GM12875 (cell line): Measurements from ENCODE around the gene MOCS3.

Experiments
- H3K4me3 ChIP-seq: one replicate; pipeline ENCODE4 v1.5.1; 2011; ENCODE audit warnings: low read depth, low read length, control low read depth
- TF ChIP-seq, protein P1 (sequence below): IDR thresholded peaks from 2 replicates; pipeline ENCODE4 v1.5.1; 2011; ENCODE audit warnings: low read depth, mild to moderate bottlenecking, control low read depth, inconsistent platforms, low read length, moderate library complexity, borderline replicate concordance; ENCODE audit not compliant: insufficient read depth

MOCS3 gene

DNA sequence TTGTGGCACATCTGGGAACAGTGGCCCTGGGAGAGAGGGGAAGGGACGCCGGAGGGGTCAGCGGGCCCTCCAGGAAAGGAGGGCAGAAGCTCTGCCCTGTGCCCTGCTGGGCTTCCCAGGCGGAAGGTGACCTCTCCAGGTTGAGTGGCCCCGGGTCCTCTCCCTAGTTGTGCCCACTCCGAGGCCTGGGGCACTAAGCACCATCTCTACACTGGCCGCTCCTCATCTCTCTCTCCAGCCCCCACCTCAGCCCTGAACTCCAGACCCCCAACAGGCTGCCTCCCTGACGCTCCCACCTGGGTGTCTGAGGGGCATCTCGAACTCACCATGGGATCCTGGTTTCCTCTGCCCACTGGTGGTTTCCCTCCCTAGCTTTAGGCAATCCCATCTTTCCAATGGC, 46.2 kb downstream of the MOCS3 start:
- no peak overlapping the region for H3K4me3 ChIP-seq
- TF ChIP-seq, protein P1, sequence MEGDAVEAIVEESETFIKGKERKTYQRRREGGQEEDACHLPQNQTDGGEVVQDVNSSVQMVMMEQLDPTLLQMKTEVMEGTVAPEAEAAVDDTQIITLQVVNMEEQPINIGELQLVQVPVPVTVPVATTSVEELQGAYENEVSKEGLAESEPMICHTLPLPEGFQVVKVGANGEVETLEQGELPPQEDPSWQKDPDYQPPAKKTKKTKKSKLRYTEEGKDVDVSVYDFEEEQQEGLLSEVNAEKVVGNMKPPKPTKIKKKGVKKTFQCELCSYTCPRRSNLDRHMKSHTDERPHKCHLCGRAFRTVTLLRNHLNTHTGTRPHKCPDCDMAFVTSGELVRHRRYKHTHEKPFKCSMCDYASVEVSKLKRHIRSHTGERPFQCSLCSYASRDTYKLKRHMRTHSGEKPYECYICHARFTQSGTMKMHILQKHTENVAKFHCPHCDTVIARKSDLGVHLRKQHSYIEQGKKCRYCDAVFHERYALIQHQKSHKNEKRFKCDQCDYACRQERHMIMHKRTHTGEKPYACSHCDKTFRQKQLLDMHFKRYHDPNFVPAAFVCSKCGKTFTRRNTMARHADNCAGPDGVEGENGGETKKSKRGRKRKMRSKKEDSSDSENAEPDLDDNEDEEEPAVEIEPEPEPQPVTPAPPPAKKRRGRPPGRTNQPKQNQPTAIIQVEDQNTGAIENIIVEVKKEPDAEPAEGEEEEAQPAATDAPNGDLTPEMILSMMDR, result no peak

DNA sequence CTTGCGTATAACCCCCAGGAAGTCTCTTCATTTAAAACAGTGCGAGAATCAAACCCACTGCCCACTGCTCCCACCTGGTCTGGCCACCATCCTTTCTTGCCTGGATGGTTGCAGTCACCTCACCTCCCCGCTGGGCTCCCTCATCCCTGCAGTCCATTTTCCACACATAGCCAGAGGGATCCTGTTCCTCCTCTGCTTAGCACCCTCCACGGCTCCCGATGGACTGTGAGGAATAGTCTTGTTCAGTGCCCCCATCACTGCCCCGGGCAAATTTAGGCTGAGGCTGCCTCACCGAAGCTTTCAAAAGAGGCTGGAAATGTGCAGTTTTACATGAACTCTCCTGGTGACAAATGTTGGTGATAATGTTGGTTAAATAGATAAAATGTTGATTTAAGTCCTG, 46.6 kb downstream of the MOCS3 start:
- TF ChIP-seq, protein P1, result no peak
- no peak overlapping the region for H3K4me3 ChIP-seq

DNA sequence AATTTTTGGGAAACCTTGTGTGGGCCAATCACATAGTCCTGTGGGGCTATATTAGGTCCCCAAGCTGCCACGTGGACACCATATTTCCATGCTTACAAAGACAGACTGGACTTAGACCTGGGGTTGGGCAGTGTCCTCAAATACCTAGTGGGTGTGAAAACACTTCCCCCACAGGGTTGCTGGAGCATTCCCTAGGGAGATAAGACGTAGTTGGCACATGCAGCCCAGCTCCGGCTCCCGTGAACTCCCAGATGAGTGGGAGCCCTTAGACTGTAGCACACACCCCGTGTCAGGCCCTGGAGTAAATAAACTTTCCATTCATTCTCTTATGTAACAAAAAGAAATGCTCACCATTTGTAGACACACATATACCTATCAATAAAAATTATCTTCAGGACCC, 50.1 kb downstream of the MOCS3 start:
- TF ChIP-seq, protein P1, result no peak
- H3K4me3 ChIP-seq, result no peak overlapping the region

DNA sequence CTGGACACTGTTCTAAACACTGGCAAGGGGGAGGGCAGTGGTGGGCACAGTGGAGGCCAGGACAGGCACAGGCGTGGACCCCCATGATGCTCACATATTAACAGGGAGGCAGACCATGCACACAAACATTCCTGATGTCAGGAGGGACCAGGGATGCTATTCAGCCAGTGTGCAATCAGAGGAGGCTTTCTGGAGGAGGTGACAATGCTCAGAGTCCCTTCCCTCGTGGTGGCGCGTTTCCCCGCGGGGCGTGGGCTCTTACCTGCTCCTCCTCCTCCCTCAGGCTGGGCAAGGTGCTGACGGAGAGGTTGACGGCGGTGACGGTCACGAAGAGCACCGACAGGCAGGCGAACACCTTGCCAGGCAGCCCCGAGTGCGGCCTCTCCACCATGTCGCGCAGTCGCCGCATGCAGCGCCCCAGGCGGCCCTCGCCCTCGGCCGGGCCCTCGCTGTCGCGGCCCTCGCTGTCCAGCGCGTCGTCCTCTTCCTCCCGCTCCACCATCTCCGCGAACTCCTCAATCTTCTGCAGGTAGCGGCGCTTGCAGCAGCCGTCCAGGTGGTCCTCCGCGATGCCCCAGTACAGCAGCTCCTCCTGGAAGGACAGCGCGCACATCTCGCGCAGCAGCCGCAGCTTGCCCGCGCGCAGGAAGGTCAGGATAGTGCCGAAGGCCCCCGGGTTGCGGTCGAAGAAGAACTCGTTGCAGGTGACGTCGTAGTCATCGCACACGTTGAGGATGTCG, 50.9 kb downstream of the MOCS3 start:
- H3K4me3 ChIP-seq, result no peak overlapping the region
- TF ChIP-seq, protein P1, result no peak

DNA sequence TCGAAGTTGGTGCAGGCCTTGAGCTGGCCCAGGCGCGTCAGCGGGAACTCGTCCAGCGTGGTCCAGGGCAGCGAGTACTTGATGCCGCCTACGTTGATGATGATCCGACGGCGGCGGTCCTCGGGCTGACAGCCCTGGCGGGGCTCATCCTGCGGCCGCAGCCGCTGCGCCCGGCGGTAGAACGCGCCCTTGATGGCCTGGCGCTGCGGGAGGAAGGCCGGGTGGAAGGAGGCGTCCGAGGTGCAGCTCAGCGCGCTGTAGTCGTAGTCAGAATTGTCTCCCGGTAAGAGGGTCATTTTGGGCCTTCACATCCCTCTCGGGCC, 51.4 kb downstream of the MOCS3 start:
- TF ChIP-seq, protein P1, result no peak
- no peak overlapping the region for H3K4me3 ChIP-seq

DNA sequence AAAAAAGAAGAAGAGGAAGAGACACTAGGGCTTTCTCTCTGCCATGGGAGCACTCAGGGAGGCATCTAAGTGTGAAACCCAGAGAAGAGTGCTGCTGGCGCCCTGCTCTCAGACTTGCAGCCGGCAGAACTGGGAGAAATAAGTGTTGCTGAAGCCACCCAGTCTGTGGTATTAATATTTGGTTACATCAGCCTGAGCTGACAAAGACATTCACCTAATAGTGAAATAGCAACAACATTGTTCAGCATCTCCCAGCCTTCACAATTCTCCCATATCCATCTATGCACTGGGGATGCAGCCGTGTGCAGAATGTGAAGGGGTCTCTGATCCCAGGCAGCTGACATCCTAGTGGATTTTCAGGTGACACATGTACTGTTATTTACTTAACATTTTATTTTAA, 52.3 kb downstream of the MOCS3 start:
- TF ChIP-seq, protein P1, result no peak
- H3K4me3 ChIP-seq, result no peak overlapping the region

DNA sequence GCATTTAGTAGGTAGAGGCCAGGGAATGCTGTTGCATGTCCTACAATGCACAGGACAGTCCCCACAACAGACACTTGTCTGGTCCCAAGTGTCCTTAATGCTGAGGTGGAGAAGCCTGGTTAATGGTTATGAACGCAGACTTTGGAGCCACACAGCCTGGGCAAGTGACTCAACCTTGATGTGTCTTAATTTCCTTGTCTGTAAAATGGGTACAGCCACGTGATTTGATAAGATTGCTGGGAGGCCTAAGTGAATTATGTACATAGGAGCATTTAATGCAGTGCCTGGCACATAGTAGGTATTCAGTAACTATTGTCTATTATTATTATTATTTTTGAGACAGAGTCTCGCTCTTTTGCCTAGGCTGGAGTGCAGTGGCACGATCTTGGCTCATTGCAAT, 52.9 kb downstream of the MOCS3 start:
- TF ChIP-seq, protein P1, result no peak
- no peak overlapping the region for H3K4me3 ChIP-seq
